Hepatocyte (in vitro differentiated cells): ENCODE results near the gene ADCYAP1R1.

Source experiments
- EZH2 ChIP-seq: fragments of 200-600 bp; sonication (generic); IDR thresholded peaks from 2 replicates; pipeline ENCODE4 v1.6.1; 2016; ENCODE audit warnings: antibody characterized with exemption, mild to moderate bottlenecking, borderline replicate concordance
- EZH2phosphoT487 ChIP-seq: fragments of 200-600 bp; sonication (generic); IDR thresholded peaks from one replicate; pipeline ENCODE4 v1.6.1; 2018; ENCODE audit warnings: antibody characterized with exemption, mild to moderate bottlenecking, low read depth, moderate library complexity; ENCODE audit not compliant: unreplicated experiment, severe bottlenecking
- TF ChIP-seq, protein P1 (sequence below): fragments of 200-600 bp; sonication (generic); IDR thresholded peaks from 2 replicates; pipeline ENCODE4 v1.5.1; 2016; ENCODE audit warnings: antibody characterized with exemption, mild to moderate bottlenecking; ENCODE audit not compliant: poor library complexity

DNA sequence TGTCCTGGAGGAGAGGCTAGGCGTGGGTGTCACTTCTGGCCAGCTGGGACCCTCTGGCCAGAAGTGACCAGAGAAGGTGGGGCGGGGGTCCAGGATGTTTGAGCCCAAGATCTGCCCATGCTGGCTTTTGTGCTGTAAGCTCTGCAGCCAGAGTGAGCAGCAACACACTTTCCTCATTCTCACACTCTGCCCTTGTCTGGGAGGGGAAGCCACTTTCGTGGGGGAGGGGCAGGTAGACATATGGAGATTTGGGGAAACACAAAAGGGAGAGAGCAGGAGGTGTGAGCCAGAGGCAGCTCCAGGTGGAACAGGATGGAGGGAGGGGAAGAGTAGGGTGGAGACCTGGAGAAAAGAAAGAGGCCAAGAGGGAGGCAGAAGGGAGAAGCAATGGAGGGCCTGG lies 31.5 kb upstream of the ADCYAP1R1 start:
- TF ChIP-seq, protein P1, sequence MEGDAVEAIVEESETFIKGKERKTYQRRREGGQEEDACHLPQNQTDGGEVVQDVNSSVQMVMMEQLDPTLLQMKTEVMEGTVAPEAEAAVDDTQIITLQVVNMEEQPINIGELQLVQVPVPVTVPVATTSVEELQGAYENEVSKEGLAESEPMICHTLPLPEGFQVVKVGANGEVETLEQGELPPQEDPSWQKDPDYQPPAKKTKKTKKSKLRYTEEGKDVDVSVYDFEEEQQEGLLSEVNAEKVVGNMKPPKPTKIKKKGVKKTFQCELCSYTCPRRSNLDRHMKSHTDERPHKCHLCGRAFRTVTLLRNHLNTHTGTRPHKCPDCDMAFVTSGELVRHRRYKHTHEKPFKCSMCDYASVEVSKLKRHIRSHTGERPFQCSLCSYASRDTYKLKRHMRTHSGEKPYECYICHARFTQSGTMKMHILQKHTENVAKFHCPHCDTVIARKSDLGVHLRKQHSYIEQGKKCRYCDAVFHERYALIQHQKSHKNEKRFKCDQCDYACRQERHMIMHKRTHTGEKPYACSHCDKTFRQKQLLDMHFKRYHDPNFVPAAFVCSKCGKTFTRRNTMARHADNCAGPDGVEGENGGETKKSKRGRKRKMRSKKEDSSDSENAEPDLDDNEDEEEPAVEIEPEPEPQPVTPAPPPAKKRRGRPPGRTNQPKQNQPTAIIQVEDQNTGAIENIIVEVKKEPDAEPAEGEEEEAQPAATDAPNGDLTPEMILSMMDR = no peak
- TF ChIP-seq EZH2phosphoT487 = no peak
- TF ChIP-seq EZH2 = no peak
